HEK293 (cell line): ENCODE results near the gene SPINK13.
"Not testable (repeated sequence)": the region's sequence is repeated elsewhere in the genome, so short reads cannot be mapped to it uniquely, and the experiment has no call there.

Experiments used
- CTCF ChIP-seq: fragments of 450-650 bp; formaldehyde crosslinking; IDR thresholded peaks from 2 replicates; pipeline ENCODE4 v1.5.1; 2016; ENCODE audit warnings: missing biosample characterization, missing genetic modification characterization
- HOXA7 ChIP-seq: sonication (generic); formaldehyde crosslinking; IDR thresholded peaks from 2 replicates; pipeline ENCODE4 v1.8.1; 2022; ENCODE audit warnings: missing genetic modification reagents, borderline replicate concordance
- KLF17 ChIP-seq: fragments of 450-650 bp; formaldehyde crosslinking; IDR thresholded peaks from 2 replicates; pipeline ENCODE4 v1.5.1; 2016; ENCODE audit warnings: missing biosample characterization, missing genetic modification characterization
- YY1 ChIP-seq: fragments of 450-650 bp; formaldehyde crosslinking; IDR thresholded peaks from 2 replicates; pipeline ENCODE4 v1.5.1; 2018; ENCODE audit warnings: missing biosample characterization, missing genetic modification characterization
- ZFHX2 ChIP-seq: fragments of 450-650 bp; formaldehyde crosslinking; conservative IDR thresholded peaks from 2 replicates; pipeline ENCODE4 v1.5.1; 2016; ENCODE audit warnings: missing biosample characterization, missing genetic modification characterization
- ZNF132 ChIP-seq: fragments of 450-650 bp; formaldehyde crosslinking; IDR thresholded peaks from 2 replicates; pipeline ENCODE4 v1.5.1; 2017; ENCODE audit warnings: missing biosample characterization, missing genetic modification characterization, borderline replicate concordance
- ZNF274 ChIP-seq, 2 experiments: fragments of 200-500 bp in 1 of 2; fragments of 450-650 bp in 1 of 2; sonication (Bioruptor generic) in 1 of 2; formaldehyde crosslinking in 1 of 2; IDR thresholded peaks; 2 replicates each; pipeline versions ENCODE4 v1.5.1 to v1.6.1; 2014 to 2016; ENCODE audit warnings: borderline replicate concordance in 1 of 2, inconsistent platforms in 1 of 2, low read length in 1 of 2, missing biosample characterization in 1 of 2, missing genetic modification characterization in 1 of 2
- ZNF549 ChIP-seq: fragments of 450-650 bp; IDR thresholded peaks from 2 replicates; pipeline ENCODE4 v1.5.1; 2018; ENCODE audit warnings: missing biosample characterization, missing genetic modification characterization, mild to moderate bottlenecking, inconsistent platforms, moderate library complexity
- ZNF645 ChIP-seq: fragments of 450-650 bp; formaldehyde crosslinking; IDR thresholded peaks from 2 replicates; pipeline ENCODE4; 2016; ENCODE audit warnings: missing biosample characterization, missing genetic modification characterization
- ZNF837 ChIP-seq: fragments of 450-650 bp; formaldehyde crosslinking; IDR thresholded peaks from 2 replicates; pipeline ENCODE4 v1.5.1; 2016; ENCODE audit warnings: missing biosample characterization, missing genetic modification characterization

- TF ChIP-seq CTCF (tag by site-specific recombination); ZFHX2 (tag by site-specific recombination); ZNF132 (tag by site-specific recombination); ZNF645 (tag by site-specific recombination); HOXA7 (CRISPR knock-in tag); ZNF274 (IDR thresholded peaks at IDR 0.05; ENCODE audit: low read length); ZNF274 (tag by site-specific recombination; IDR thresholded peaks at IDR 0.05; ENCODE audit: borderline replicate concordance); KLF17; YY1 (tag by site-specific recombination); ZNF549 (tag by site-specific recombination); ZNF837 (tag by site-specific recombination): not testable (repeated sequence)
Observed at GRCh38 chr5:148280893-148281292, 12.3 kb downstream of the SPINK13 start.
